Upper lobe of left lung (tissue), 6 donors: ENCODE measurements around the gene SLC15A4. TPM values are rescaled to one million over a fixed set of nuclear protein-coding genes. Genes with fewer than 3 reads are reported as not detected.

Source experiments
- ATAC-seq, 2 donors: fragments of 200-7000 bp; cut with Tn5 transposase; one replicate each; pipeline ENCODE4 v1.9.1; 2022; ENCODE audit warnings: mild to moderate bottlenecking in 2 of 2, moderate library complexity in 2 of 2; ENCODE audit not compliant: low FRiP score in 2 of 2
- DNase-seq, 2 donors: peaks; one replicate each; pipeline ENCODE4 v3.0.0-alpha.2; 2019 to 2020
- H3K27ac ChIP-seq, 4 donors: fragments of 200-600 bp; sonication (generic); one replicate each; pipeline ENCODE4 v1.5.1; 2016 to 2019
- H3K27me3 ChIP-seq, 4 donors: fragments of 200-600 bp; sonication (generic); one replicate each; pipeline ENCODE4 v1.5.1; 2017 to 2019
- H3K36me3 ChIP-seq, 4 donors: fragments of 200-600 bp; sonication (generic); one replicate each; pipeline ENCODE4 v1.5.1; 2016 to 2019
- H3K4me1 ChIP-seq, 4 donors: fragments of 200-600 bp; sonication (generic); one replicate each; pipeline ENCODE4 v1.5.1; 2018 to 2019
- H3K4me3 ChIP-seq, 4 donors: fragments of 200-600 bp; sonication (generic); one replicate each; pipeline ENCODE4 v1.5.1; 2017 to 2019; ENCODE audit warnings: mild to moderate bottlenecking in 2 of 4, moderate library complexity in 1 of 4
- H3K9me3 ChIP-seq, 4 donors: fragments of 200-600 bp; sonication (generic); one replicate each; pipeline ENCODE4 v1.5.1; 2018 to 2019
- CTCF ChIP-seq, 6 experiments: fragments of 450-650 bp in 4 of 6; fragments of 200-600 bp in 2 of 6; sonication (generic) in 2 of 6; IDR thresholded peaks; one replicate each; pipeline ENCODE4 v1.5.1; 2016 to 2019; ENCODE audit warnings: antibody characterized with exemption in 6 of 6
- EP300 ChIP-seq, 4 donors: sonication (generic); formaldehyde crosslinking; IDR thresholded peaks; one replicate each; pipeline ENCODE4 v1.5.1; 2017; ENCODE audit warnings: antibody characterized with exemption in 4 of 4, control low read depth in 2 of 4
- POLR2A ChIP-seq, 4 donors: fragments of 450-650 bp; IDR thresholded peaks; one replicate each; pipeline ENCODE4 v1.5.1; 2016 to 2017; ENCODE audit warnings: antibody characterized with exemption in 4 of 4, mild to moderate bottlenecking in 2 of 4
- POLR2AphosphoS5 ChIP-seq, 2 donors: sonication (generic); formaldehyde crosslinking; IDR thresholded peaks; one replicate each; pipeline ENCODE4 v1.5.1; 2017; ENCODE audit warnings: antibody characterized with exemption in 2 of 2
- WGBS, 2 donors: methylation state at CpG; one replicate each; pipeline ENCODE4 v1.1.5; 2017 to 2018; 5-methylcytosine and 5-hydroxymethylcytosine counted together
- total RNA-seq, 6 donors: library from RNA; depleted of rRNA in 4 of 6; stranded (reverse); fragments of >200 nt in 4 of 6; gene quantifications; one replicate each; pipeline versions ENCODE4 v1.1.0 to v1.2.1, GENCODE V29; 2016 to 2021
- donor health status: DM: no; HTN: no; CAD: no; lungs with moderate emphysema.
- donor health status: DM: no; HTN: yes; CAD: no; lungs with severe emphysema.

The SLC15A4 gene
- total RNA-seq, 6 donors from 2014 or later = 21.0 to 58.7 (median 32.8) TPM

GRCh38 chr12:128779901-128780300, 43.9 kb downstream of the SLC15A4 start:
- ATAC-seq = no peak
- Histone ChIP-seq H3K4me3 (no peak overlapping the region), H3K36me3 (no peaks in the 10 kb centered on the region), H3K4me1 (no peaks in the 10 kb centered on the region), H3K27me3 (no peaks in the 10 kb centered on the region), H3K27ac (no peak overlapping the region), H3K9me3 (peaks cover 0 to 2% (median 0%) of the 10 kb centered on the region in 4 donors)
- TF ChIP-seq POLR2A (IDR thresholded peaks at IDR 0.05) = no peak
- no peak for TF ChIP-seq POLR2AphosphoS5 (IDR thresholded peaks at IDR 0.05)
- DNase-seq = no peak

GRCh38 chr12:128772249-128772648, 51.5 kb downstream of the SLC15A4 start:
- H3K27ac ChIP-seq = no peak overlapping the region
- WGBS, 2 donors = 90 to 96% methylated on average over 8 to 10 of the region's 10 CpGs
- no peak for DNase-seq

GRCh38 chr12:128771681-128772080, 52.1 kb downstream of the SLC15A4 start:
- no peak for DNase-seq
- H3K27me3 ChIP-seq = no peaks in the 10 kb centered on the region
- WGBS, 2 donors = 52 to 65% methylated on average over 4 of the region's 4 CpGs
- H3K4me1 ChIP-seq = no peaks in the 10 kb centered on the region
- no peak overlapping the region for H3K27ac ChIP-seq
- no peaks in the 10 kb centered on the region for H3K36me3 ChIP-seq
- H3K4me3 ChIP-seq = no peak overlapping the region
- ATAC-seq = no peak
- TF ChIP-seq EP300 (IDR thresholded peaks at IDR 0.05) = no peak
- no peak for TF ChIP-seq POLR2A (IDR thresholded peaks at IDR 0.05)
- TF ChIP-seq CTCF (IDR thresholded peaks at IDR 0.05) = no peak
- no peak for TF ChIP-seq POLR2AphosphoS5 (IDR thresholded peaks at IDR 0.05)
- H3K9me3 ChIP-seq = no peaks in the 10 kb centered on the region

More at GRCh38 chr12:128772249-128772648, 51.5 kb downstream of the SLC15A4 start:
- no peak overlapping the region for H3K4me3 ChIP-seq
- no peaks in the 10 kb centered on the region for H3K4me1 ChIP-seq
- H3K27me3 ChIP-seq = no peaks in the 10 kb centered on the region
- no peak for ATAC-seq
- H3K36me3 ChIP-seq = no peaks in the 10 kb centered on the region
- no peaks in the 10 kb centered on the region for H3K9me3 ChIP-seq
- TF ChIP-seq CTCF (IDR thresholded peaks at IDR 0.05) = no peak
- no peak for TF ChIP-seq EP300 (IDR thresholded peaks at IDR 0.05)
- TF ChIP-seq POLR2A (IDR thresholded peaks at IDR 0.05) = no peak
- TF ChIP-seq POLR2AphosphoS5 (IDR thresholded peaks at IDR 0.05) = no peak

DNA sequence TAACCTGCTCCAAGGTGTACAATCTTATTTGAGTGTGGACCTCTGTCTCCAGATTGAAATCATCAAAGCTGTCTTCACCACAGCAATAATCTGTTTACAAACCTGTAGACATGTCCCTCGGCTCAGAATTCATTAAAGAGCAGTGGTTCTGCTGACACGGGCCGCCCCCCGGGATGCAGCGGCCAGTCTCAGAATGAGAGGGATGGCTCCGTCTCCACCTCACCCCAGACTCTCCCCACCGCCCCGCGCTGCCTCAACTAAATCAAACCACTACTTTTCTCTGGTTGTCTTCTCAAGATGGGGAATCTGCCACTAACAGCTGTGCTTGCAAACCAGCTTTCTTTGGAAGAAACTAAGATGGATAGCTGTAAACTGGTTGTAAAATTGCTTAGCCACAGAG, 56.2 kb downstream of the SLC15A4 start:
- no peak for ATAC-seq
- 32 to 79% methylated on average over 5 to 9 of the region's 9 CpGs for WGBS, 2 donors
- DNase-seq = no peak

GRCh38 chr12:128766738-128767501, 56.8 kb downstream of the SLC15A4 start:
- 68 to 76% methylated on average over 10 to 12 of the region's 12 CpGs for WGBS, 2 donors
- ATAC-seq (no peak), DNase-seq (no peak)
- TF ChIP-seq POLR2A (IDR thresholded peaks at IDR 0.05) (no peak), POLR2AphosphoS5 (IDR thresholded peaks at IDR 0.05) (no peak), CTCF (IDR thresholded peaks at IDR 0.05) (no peak), EP300 (IDR thresholded peaks at IDR 0.05) (no peak)
- H3K27me3 ChIP-seq = no peaks in the 10 kb centered on the region
- H3K27ac ChIP-seq = no peak overlapping the region
- H3K36me3 ChIP-seq = no peaks in the 10 kb centered on the region
- H3K4me3 ChIP-seq = no peak overlapping the region
- no peaks in the 10 kb centered on the region for H3K9me3 ChIP-seq
- no peaks in the 10 kb centered on the region for H3K4me1 ChIP-seq

More for the DNA sequence above, 56.2 kb downstream of the SLC15A4 start:
- TF ChIP-seq EP300 (IDR thresholded peaks at IDR 0.05) (no peak), POLR2AphosphoS5 (IDR thresholded peaks at IDR 0.05) (no peak), CTCF (IDR thresholded peaks at IDR 0.05) (no peak), POLR2A (IDR thresholded peaks at IDR 0.05) (no peak)
- Histone ChIP-seq H3K4me3 (no peak overlapping the region), H3K4me1 (no peaks in the 10 kb centered on the region), H3K27me3 (no peaks in the 10 kb centered on the region), H3K9me3 (no peaks in the 10 kb centered on the region), H3K27ac (no peak overlapping the region), H3K36me3 (no peaks in the 10 kb centered on the region)
